HG03095 (cell line): ENCODE measurements around the gene SHC1.
A peak's percentile ranks its signal among the peaks of the same experiment; 100 is the strongest.

Experiments used
- ATAC-seq: cut with Tn5 transposase; IDR thresholded peaks from one replicate; pipeline ENCODE4 v1.9.1; 2021; ENCODE audit warnings: moderate library complexity; ENCODE audit not compliant: unreplicated experiment

Gene SHC1

DNA sequence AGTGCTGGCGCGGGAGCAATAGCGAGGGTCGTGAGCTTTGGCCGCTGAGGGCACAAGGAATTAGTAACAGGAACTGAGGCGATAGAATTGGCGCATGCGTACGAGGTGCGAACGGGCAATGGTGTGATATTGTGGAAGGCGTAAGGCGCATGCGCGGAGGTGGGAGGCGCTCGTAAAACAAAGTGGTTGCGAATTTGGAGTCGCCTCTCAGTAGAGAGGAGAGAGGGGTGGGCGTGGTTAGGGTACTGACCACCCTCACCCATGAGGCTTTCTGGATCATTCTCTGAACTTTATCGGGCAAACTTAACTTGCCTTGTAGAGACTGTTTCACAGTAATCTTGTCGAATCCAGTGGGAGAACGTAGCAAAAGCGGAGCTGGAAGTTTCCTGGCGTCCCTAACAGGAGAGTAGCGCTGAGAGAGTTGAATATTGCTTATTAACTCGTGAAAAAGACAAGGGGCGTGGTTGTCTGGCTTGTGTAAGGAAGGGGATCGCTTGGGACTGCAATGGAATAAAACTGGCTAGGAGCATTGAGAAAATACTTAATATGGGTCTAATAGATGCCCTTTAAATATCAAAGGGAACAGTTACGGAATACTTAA, 4.4 kb upstream of the SHC1 start:
- ATAC-seq = peak; percentile 27

DNA sequence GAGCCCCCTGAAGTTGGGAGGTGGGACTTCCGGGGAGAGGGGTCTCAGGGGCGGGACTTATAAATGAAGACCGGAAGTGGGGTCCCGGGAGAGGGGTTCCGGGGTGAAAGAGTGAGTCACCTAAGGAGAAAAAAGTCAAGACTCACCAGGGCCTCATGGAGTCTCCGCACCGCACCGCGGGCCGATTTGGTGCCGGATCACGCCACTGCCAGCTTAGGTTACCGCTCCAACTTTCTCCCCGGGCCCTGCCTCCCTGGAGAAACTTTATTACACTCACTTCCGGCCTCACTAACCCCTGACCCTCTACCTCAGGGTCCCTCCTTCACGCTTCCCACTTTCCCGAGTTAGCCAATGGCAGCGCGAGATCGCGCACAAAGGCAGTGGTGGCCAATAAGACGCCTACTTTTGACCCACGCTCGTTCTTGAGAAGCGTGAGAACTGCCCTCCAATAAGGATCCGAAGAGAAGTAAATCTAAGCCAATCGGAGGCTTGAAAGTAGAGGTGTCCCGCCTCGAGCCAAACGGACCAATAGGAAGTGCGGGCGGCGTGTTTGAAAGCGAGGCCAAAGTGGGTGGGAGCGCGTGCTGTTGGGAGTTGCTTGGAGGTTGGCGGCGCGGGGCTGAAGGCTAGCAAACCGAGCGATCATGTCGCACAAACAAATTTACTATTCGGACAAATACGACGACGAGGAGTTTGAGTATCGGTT, 3.7 kb upstream of the SHC1 start, which contains the start of gene CKS1B:
CKS1B (plus strand) TSS at position 580 of the 706 bp plus-strand sequence; CDS start at position 645, 65 bp downstream.
- peak; percentile 68 for ATAC-seq

DNA sequence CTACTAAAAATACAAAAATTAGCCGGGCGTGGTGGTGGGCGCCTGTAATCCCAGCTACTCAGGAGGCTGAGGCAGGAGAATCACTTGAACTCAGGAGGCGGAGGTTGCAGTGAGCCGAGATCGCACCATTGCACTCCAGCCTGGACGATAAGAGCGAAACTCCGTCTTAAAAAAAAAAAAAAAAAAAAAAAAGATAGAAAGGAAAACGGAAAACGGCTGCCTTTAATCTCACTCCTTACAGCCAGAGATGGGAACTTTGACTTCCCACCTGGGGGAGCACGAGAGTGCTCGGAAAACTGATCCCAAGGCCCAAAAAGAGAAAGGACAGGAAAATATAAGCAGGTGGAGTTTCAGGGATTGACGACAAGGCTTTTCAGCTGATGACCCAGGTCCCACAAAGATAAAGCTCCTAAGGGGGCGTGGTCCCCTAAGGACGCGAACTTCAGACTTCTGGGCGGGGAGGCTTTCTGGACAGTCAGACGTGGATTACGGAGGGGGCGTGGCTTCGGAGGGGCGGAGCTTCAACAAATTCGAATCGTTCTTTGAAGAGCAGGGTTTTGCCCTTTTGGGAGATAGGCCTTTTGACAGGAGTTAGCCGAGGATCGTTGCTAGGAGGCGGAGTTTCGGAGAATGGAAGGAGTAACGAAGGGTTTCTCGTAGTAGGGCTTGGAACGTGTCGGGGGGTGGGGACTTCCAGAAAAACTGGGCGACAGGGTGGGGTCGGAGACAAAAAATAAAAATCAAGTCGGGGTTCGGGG, 3.0 kb upstream of the SHC1 start:
- ATAC-seq = no peak

DNA sequence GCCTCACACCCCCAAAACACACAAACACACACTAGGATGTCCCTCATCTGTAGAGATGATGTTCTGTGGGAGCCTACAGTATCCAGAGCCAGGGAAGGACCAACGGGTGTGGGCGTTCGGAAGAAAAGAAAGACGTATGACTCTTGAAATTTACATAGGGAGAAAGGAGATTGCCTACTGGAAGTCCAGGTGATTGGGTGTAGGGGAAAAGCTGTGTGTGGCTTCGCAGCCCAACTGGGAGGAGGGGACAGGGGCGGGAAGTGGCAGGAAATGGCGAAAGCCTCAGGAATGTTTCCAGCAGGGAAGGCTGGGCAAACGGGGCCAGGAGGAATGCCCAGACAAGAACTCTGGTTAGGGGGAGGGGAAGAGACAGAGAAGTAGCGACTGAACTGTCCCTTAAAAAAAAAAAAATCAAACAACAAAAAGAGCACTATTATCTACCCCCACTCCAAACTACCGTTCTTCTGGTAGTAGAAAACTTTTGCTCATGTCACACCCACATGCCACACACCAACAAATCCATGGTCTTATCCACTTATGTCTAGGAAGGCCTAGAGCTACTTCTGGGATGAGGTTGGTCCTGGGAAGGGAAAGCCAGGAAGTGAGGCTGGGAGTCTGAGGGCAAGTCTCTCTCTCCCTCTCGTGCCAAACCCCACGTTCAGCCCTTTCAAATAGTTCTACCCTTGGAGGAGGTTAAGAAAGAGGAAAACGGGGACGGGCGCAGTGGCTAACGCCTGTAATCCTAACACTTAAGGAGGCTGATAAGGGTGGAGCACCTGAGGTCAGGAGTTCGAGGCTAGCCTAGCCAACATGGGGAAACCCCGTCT, 2.2 kb upstream of the SHC1 start:
- ATAC-seq = no peak

DNA sequence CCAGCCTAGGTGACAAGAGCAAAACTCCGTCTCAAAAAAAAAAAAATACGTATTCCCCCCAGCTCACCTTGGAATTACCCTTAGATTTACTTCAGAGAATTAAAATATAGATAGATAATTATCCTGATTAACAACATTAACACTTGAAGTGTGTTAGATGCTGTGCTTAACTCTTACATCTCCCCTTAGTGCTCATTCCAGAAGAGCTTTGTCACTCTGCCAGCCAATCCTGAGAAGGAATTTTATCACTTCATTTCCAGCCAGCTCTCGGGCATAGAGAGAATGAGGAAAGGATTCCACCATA, 1.6 kb upstream of the SHC1 start:
- no peak for ATAC-seq

DNA sequence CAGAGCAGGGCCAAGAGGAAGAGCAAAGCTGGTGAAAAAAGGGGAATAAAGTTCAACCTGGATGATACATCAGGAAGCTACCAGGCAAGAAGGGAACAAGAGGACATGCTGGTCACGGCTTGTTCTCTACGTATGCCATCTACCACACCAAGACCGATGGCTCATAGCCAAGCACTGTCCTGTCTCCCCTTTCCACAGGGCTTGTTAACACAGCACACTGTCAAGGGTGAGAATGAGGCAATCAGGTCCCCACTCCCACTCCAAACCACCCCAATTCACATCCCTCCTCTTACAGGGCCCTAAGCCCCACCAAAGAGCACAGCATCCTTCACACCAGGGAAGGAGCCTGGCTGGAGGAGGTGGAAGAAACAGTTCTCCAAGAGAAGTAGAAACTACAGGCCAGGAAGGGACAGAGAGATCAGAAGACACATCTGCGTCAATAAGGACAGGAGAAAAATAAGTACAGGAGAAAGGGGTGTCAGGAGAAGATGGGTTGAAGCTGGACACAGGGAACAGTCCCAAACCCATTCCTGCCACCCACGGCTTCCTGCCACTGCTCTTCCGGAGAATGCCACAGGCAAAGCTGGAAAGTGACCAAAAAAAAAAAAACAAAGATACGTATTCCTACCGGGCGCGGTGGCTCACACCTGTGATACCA, 923 bp upstream of the SHC1 start:
- ATAC-seq = no peak

DNA sequence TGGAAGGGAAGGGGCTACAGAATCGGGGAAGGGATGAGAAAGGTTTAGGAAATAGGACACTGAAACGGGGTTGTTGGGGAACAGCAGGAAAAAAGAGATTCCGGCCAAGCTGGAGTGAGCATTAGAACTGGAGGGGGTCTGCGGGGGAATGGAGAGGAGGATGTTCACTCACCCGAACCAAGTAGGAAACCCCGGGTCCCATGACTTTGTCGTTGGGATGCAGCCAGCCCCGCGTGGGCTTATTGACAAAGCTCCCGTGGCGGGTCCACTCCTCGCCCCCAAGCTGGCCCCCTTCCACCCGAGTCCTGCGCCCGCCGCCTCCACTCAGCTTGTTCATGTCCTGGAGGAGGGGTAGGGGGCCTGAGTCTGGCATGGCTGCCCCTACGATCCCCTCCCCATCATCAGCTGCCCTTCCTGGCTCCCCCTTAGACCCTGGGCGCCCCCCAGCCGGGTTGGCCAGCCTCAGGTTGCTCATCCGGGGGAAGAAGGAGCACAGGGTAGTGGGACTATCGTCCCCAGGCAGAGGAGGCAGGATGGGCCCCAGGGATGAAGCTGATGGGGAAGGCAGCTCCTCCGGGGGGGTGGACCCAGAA, 591 bp downstream of the SHC1 start:
- ATAC-seq = no peak

DNA sequence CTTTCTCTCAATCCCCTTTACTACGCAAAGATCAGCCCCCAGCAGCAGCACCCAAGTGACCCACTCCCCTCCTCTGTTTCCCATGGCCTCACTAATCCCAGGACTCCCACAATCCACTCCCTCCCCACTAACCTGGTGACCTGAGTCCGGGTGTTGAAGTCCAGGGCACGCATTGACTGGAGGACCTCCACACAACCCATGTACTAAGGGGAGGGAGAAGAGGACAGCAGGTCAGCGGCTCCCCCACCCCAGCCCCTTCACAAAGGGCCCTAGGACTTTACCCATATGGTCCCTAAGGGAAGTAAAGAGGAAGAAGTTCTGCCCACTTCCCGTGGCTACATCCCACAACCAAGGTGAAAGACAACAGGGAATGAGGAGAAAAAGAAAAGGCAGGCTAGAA, 1.3 kb downstream of the SHC1 start:
- ATAC-seq = no peak

DNA sequence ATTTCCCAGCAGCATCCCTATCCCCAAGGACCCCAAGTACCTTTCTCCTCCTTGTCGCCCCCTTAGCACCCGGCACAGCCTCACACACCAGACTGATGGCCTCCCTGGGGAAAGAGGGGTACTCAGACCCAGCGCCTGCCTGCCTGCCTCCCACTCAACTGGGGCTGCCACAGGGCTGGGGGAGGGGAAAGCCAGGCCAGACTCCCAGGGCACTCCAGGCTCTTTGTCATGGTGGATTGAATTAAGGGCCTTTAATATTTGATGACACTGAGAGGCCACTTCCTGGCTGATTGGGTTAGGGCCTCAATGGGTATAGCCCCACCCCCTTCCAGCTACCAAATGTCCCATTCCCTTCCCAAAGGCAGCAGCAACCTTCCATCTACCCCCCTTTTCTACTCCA, 1.8 kb downstream of the SHC1 start:
- no peak for ATAC-seq

DNA sequence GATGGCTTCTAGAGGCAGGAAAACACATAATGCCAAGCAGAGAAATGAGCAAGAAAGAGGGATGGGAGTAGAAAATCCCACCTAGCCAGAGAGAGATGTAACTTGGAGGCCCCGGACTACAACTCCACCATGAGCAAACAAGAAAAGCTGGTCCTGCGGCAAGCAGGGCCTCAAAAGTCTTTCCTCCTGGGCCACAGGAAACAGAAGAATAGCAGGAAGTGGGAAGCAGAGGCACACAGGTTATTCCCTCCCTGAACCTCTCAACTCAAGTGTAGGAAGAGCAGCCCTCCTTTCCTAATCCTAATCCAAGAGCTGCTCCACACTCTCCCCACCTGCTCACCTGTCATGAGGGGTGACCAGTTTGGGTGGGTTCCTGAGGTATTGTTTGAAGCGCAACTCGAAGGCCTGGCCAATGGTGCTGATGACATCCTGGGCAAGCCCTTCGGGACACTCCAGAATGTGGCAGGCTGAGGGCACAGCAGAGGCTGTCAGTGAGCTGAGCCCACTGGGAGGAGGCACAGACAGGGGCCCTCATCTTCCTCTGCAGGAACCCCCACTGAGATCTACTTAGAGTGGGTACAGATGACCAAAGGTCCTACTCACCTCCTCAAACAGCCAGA, 3.1 kb downstream of the SHC1 start:
- no peak for ATAC-seq

DNA sequence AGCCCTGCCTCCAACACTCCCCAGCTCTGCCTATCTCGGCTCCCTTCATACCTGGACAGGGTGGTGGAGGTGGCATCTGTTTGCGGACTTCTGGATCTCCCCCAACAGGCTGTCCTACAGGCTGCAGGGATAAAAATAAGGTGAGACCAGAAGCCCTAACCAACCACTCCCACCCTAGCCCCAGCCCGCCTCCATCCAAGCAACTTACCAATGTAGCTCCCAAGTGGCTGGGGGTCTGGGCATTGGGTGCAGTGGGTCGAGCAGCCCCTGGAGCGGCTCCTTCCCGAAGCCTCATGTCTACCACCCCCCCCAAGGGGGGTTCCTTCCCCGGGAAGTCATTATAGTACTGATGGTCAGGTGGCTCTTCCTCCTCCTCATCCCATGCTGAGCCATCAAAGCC, 4.4 kb downstream of the SHC1 start:
- no peak for ATAC-seq

DNA sequence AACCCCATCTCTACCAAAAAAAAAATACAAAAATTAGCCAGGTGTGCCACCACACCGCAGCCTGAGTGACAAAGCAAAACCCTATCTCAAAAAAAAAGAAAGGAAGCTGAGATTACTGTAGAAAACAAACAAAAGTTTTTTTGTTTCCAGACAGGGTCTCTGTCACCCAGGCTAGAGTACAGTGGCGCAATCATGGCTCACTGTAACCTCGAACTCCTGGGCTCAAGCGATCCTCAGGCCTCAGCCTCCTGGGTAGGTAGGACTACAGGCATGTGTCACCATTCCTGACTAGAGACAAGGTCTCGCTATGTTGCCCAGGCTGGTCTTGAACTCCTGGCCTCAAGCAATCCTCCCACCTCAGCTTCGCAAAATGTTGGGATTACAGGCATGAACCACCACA, 6.2 kb downstream of the SHC1 start:
- ATAC-seq = no peak

DNA sequence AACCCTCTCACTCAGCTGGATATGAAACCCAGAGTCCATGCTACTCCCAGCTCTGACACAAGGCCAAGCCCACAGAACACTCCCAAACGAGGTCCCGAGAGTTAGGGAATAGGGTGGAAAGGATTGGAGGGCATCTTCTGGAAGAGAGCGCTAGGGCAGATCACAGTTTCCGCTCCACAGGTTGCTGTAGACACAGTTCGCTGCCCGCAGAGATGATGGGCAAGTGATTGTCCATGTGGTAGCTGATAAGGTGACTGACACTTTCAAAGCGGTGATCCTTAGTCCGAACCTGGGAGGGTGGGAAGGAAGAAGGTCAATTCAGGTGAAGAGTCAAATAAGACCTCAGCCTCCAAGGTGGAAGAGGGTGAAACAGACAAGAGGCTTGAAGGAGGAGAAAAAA, 6.9 kb downstream of the SHC1 start:
- ATAC-seq = no peak

DNA sequence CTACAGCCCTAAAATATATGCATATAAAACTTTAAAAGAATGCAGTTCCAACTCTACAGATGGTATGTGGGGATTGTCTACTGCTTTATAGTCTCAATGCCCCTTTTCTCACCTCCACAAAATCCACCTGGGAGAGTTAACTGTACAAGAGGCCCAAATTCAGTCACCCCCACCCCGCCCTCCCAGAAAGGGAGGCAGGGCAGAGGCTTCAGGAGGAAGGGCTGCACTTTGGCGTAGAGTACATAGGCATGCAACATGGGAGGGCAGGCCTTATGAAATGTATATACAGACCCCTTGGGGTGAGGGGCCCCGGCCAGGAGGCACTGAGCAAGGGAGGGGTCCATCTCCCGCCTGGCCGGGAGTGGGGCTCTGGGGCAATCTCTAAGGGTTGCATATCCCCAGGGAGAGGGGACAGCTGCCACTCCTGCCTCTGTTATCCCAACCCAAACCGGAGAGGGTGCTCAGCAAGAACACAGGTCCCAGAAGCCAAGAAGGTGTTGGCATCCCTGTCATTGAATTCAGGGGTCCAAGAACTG, 7.7 kb downstream of the SHC1 start:
- no peak for ATAC-seq

DNA sequence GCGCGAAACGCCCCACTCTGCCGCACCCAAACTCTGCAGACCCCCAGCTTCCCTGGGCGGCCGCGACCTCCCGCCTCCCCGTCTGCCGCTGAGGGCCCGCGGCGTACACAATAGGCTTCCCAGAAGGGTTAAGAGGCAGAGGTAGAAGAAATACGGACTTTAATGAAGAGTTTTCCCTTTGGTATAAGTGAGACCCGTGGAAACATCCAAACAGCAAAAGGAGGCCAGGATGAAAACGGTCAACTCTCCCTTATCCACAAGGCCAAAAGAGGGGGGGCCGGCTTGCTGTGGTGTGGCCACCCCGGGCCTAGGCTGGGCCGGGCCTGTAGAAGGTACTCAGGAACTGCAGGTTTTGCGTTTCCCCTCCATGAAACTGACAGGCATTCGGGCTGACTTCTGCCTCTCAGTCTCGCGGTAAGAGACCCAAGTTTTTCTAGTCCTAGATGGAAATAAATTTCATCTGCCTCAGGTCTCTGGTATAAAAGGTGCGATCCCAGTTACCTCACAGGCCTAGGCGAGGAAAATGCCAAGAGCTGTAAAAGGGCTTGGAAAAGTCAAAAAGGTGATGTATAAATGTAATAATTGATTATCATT, 8.3 kb downstream of the SHC1 start:
- no peak for ATAC-seq

DNA sequence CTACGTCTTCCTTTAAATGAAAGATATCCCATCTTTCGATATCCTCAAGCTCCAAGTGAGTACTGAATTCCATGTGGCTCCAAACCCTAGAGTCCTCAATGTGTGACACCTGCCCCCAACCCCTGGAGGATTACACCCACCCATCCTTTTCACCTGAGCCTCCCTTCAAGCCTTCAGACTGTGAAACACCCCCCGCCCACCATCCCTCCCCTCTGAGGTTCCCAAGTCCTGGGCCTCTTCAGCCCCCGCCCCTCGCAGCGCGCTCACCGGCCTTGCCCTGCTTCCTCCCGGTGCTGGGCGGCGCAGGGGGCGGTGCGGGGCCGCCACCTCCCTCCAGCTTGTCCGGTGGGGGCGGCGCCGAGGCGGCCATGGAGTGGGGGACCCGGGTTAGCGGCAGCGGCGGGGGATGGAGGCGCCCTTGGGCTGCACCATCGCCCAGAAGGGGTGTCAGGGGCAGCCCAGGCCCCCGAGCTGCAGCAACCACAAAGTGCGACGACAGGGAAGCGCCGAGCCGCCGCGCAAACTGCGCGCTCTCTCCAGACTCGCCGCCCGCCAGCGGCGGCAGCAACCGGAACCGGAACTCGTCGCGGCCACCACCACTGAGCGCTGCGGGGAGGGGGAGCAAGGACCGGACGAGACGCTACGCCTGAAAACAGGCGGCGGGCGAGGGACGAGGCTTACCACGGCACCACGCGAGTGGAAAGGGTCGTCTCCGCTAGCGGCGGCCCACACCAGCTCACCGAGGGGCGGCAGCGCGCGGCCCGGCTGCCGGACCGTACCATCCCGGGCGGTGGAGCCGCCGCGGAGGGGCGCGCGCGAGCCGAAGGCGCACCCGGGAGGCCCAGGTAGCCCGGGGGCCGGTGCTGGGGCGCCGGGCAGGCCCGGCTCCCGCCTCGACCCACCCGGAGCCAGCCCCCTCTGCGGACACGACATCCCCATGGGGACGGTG, 9.1 kb downstream of the SHC1 start, which contains the start of gene PYGO2:
PYGO2 (minus strand) TSS at position 576 of the 949 bp plus-strand sequence; CDS start at position 370, 206 bp downstream.
- ATAC-seq = peak; percentile 64

DNA sequence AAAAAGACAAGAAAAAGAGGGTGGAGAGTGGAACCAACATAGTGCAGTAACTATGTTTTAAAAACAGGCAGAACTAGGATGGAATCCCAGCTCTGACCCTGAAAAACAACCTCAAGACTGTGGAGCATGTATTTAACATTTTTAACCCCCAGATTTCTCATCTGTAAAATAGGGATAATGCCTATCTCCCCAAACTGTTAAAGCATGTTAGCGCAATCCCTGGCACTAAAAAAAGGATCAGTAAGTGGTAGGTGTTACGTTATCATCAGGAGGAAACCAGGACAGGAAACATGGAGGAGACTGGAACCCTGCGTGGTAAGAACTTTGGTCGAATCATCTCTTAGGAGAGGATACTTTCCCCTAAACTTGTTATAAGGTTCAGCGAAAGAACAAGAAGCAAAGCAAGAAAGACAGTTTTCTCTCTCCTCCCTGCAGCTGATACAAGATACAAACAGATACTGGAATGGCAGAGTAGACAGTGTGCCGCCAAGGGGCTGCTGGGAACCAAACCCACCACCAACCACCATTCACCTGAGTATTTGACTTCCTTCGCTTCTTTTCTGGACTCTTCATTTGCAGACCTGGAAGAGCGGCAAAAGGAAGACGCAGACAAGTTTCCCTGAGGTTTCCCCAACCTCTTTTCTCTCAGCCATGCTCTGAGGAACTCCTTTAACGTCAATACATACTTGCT, 10.0 kb downstream of the SHC1 start:
- ATAC-seq = no peak

DNA sequence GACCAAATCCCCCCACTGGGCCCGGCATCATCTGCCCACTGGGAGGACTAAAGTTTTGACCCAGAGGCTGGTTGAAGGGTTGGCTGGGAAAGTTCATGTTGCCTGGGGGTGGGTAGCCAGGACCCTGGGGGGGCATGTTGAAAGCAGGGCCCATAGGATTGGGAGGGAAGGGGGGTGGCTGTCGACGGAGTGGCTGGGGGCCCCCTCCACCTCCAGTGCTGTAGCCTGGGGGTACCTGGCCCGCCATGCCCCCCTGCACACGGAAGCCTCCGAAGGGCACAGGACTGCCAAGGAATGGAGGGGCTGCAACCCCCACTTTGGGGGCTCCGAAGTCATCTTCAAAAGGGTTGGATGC, 11.1 kb downstream of the SHC1 start:
- ATAC-seq = no peak
